NK-92 (cell line): Measurements from ENCODE around the gene GPD1L.
"Not testable (repeated sequence)": the region's sequence is repeated elsewhere in the genome, so short reads cannot be mapped to it uniquely, and the experiment has no call there.

Source experiments
- DNase-seq: peaks from one replicate; lab custom pipeline; 2025; ENCODE audit not compliant: unreplicated experiment; lab: John Stamatoyannopoulos, UW

Gene GPD1L

DNA sequence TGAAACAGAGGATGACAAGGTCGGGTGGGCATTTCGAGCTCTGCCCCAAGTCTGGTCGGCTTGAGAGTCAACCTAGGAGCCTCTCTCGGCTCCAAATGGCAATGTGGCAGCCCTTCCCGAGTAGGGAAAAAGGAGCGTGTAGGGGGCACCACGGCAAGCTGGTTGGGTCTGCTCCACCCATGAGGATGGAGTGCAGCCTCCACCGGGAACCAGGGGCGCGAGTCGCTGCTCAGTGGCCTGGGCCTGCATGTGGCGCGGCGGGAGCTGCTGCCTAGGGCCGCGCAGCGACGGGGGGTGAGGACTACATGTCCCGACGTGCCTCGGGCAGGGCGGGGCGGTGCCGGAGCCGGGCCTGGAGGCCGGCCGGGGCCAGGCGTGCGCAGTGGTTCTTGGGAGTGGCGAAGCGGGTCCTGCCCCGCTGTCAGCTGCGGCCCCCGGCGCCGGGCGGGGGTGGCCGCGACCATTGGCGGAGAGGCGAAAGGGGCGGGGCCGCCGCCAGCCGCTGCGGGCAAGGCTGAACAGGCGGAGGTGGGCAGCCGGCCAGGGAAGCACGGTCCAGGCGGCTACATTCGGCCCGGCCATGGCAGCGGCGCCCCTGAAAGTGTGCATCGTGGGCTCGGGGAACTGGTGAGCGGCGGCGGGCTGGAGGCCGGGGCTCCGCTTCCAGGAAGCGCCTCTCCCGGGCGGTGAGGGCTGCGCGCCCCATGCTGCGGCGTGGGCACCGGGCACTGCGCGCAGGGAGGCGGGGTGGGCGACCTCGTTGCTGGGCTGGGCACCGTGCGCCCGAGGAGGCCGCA, at the start of gene GPD1L:
Gene GPD1L (plus strand): TSS at position 489 of the 797 bp plus-strand sequence. CDS start 92 bp downstream, at position 581.
- no peak for DNase-seq

- DNase-seq: not testable (repeated sequence)
Measured at GRCh38 chr3:32058465-32058864, 48.0 kb upstream of the GPD1L start.

GRCh38 chr3:32062950-32063582, 43.4 kb upstream of the GPD1L start:
- no peak for DNase-seq

DNA sequence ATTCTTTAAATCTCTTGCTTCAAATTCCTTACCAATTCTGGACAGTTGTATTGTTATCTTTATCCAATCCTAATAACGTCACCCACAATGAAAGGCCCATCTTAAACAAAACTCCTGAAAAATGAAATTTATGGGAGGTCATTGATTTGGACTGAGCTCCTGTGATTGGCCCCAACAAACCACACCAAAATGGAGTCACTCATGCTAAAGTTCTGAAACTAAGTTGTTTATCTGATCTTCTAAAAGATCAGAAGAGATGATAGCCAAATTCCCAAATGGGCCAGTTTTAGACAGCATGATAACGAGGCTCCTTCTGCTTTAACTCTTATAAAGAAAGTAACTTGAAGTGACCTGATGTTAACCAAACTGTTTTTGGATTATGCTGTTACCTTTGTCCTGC, 39.7 kb upstream of the GPD1L start:
- DNase-seq: no peak

DNA sequence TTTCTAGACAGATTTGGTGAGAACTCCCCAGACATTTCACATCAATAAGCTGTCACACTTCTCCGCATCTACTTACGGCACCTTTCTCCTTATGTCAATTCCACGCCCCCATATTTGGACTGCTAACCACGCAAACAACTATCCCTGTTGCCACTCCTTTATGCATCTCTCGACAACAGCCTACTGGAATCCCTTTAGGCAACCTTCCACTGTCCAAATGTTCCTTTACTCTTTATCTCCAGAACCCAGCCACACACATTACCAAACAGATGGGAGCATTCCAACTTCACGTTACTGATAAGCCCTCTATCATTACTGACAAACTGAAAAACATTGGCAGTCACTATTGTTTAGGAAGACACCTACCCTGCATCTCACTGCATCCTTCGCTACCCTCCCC, 32.2 kb upstream of the GPD1L start:
- DNase-seq: not testable (repeated sequence)

DNA sequence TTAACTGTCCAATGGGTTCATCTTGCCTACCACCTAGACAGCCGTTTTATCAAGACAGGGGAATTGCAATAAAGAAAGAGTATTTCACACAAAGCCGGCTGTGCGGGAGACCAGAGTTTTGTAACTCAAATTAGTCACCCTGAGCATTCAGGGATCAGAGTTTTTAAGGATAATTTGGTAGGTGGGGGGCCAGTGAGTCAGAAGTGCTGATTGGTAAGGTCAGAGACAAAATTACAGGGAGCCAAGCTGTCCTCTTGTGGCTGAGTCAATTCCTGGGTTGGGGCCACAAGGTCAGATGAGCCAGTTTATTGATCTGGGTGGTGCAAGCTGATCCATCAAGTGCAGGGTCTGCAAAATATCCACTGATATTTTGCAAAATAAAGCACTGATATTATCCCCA, 29.9 kb upstream of the GPD1L start:
- no peak for DNase-seq

GRCh38 chr3:32077260-32078084, 28.9 kb upstream of the GPD1L start:
- DNase-seq: no peak

GRCh38 chr3:32078085-32078634, 28.3 kb upstream of the GPD1L start:
- no peak for DNase-seq

GRCh38 chr3:32078864-32079263, 27.6 kb upstream of the GPD1L start:
- no peak for DNase-seq

GRCh38 chr3:32082721-32083120, 23.7 kb upstream of the GPD1L start:
- DNase-seq: no peak

DNA sequence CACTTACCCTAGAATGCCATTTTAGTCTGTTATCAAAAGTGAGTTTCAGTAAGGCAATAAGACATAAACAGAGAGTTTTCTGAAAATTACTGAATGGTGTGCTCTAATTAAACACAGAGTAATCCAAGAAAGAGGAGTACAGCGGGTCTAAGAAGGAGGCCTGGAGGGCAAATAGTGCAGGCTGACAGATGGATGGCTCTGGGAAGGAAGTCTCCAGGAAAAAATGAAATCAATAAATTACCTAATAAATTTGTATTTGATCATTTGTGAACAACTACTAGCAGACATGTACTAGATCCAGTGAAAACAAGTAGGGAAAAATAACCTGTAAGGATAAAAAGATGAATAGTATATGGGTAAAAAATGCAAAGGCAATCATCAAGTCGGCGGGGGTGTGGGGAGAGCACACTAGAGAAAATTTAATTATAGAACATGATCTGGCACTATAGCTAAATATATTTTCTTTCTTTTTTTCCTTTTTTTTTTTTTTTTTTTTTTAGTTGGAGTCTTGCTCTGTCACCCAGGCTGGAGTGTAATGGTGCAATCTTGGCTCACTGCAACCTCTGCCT, 22.6 kb upstream of the GPD1L start:
- DNase-seq: no peak

DNA sequence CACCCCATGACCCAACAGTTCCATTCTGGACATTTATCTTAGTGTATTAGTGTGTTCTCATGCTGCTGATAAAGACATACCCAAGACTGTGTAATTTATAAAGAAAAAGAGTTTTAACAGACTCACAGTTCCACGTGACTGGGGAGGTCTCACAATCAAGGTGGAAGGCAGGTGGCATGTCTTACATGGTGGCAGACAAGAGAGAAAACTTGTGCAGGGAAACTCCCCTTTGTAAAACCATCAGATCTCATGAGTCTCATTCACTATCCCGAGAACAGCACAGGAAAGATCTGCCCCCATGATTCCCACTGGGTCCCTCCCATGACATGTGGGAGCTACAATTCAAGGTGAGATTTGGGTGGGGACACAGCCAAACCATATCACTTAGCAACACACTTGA, 21.6 kb upstream of the GPD1L start:
- no peak for DNase-seq

DNA sequence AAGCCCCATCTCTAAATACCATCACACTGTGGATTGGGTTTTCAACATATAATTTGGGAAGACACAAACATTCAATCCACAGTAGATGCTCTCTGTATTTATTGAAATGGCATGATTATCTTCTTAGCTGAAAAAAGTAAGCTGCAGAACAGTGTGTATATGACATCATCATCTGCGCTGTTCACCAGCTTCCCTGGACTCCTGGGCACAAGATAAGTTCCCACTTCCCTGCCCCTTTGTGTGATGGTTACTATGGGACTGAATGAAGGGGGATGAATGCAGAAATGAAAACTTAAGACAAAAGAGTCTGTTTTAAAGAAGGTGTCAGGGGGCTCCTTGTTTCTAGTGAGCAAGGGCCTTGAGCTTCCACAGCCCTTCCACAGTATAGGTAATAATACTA, 20.0 kb upstream of the GPD1L start:
- DNase-seq: no peak

- DNase-seq: no peak
Measured at GRCh38 chr3:32089476-32089875, 16.9 kb upstream of the GPD1L start.

- DNase-seq: no peak
Measured at GRCh38 chr3:32093204-32093603, 13.2 kb upstream of the GPD1L start.

DNA sequence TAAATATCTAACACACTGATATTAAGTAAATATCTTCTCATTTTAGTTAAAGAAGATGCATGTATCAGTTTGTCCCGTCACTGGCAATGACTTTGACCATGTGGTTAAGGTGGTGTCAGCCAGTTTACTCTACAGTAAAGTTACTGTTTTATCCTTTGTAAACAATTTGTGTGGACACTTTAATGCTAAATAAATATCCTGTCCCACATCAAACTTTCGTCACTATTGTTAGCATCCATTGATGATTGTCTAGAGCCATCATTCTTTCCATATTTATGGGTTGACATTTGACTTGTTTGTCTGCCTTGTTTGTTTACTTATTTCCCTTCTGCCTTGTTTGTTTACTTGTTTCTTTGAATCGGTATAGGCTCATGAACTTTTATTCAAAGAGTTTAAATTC, 11.0 kb upstream of the GPD1L start:
- no peak for DNase-seq

DNA sequence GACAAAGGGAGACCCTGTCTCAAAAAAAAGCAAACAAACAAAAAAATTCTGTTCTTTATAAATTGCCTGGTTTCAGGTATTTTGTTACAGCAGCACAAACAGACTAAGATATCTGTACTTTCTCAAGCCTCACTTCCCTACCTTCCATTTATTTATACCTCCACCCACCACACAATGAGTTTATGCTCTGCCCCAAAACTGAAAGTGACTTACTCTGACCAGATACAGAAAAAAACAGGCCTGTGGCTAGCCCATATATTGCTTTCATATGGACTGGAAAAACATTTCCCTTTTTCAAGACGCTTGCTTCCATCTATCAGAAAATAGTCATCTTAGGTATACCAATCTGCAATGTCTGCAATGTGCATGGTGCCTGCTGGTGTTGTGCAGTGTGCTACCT, 8.7 kb upstream of the GPD1L start:
- no peak for DNase-seq

DNA sequence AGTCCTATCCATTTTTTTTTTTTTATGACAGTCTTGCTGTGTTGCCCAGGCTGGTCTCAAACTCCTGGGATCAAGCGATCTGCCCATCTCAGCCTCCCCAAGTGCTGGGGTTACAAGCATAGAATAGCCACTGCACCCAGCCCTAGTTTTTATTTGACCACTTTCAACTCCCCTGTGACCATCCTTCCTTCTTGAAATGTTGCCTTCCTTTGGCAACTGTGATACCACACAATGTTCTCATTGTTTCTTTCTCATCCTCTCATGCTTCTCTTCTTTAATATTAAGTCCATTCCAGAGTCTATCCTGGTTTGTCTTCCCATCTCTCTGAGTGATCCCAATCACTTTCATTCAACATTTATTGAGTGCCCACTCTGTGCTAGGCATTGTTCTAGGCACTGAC, 7.9 kb upstream of the GPD1L start:
- DNase-seq: no peak

DNA sequence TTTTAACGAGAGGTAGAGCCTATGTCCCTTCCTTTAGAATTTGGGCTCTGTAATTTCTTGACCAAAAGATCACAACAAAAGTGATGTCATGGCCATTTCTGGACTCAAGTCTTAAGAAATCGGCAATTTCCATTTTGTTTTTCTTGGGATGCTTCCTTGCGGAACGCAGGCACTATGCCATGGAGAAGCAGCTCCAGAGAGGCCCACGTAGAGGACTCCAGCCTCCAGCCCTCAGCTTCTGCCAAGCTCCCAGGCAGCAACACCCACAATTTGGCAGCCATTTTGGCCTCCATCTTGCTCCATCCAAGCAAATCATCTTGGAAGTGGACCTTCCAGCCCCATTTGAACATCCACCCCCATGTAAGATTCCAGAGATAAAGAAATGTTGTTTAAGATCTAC, 6.0 kb upstream of the GPD1L start:
- DNase-seq: no peak

DNA sequence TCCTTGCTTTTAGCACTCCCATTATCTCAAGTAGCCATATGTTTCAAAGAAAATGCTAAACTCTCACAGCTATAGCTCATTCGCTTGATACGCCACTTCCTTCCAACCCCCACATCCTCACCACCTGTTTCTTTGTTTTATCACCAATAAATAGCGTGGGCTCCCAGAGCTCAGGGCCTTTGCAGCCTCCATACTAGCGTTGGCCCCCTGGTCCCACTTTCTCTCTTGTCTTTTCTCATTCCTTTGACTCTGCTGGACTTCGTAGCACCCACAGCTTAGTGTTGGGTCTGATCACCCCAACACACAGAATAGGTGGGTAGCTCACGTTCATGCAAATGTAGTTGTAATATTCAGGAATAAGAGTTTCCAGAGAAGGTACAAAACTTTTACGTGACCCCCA, 4.1 kb upstream of the GPD1L start:
- DNase-seq: no peak

DNA sequence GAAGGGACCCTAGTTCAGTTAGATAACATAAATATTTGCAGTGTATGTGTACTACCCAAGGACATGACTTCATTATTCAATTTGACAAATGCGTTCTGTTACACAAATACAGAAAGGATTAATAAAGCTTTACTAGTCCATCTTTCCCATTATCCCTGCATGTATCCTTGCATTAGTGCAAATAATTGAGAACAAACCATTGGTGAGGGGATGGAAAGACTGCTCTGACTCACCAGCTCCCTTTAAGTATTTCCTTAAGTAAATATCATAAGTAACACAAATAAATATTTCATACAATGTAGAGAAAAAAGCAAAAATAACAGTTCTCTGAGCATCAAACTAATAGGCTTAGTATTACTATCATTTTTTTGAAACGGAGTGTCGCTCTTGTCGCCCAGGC, 1.9 kb upstream of the GPD1L start:
- DNase-seq: no peak
